NCI-H69 (cell line): ENCODE measurements around the gene TNFSF13.

Experiments used
- DNase-seq: peaks from one replicate; lab custom pipeline; 2025; lab: John Stamatoyannopoulos, UW

The TNFSF13 gene, protein sequence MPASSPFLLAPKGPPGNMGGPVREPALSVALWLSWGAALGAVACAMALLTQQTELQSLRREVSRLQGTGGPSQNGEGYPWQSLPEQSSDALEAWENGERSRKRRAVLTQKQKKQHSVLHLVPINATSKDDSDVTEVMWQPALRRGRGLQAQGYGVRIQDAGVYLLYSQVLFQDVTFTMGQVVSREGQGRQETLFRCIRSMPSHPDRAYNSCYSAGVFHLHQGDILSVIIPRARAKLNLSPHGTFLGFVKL

DNA sequence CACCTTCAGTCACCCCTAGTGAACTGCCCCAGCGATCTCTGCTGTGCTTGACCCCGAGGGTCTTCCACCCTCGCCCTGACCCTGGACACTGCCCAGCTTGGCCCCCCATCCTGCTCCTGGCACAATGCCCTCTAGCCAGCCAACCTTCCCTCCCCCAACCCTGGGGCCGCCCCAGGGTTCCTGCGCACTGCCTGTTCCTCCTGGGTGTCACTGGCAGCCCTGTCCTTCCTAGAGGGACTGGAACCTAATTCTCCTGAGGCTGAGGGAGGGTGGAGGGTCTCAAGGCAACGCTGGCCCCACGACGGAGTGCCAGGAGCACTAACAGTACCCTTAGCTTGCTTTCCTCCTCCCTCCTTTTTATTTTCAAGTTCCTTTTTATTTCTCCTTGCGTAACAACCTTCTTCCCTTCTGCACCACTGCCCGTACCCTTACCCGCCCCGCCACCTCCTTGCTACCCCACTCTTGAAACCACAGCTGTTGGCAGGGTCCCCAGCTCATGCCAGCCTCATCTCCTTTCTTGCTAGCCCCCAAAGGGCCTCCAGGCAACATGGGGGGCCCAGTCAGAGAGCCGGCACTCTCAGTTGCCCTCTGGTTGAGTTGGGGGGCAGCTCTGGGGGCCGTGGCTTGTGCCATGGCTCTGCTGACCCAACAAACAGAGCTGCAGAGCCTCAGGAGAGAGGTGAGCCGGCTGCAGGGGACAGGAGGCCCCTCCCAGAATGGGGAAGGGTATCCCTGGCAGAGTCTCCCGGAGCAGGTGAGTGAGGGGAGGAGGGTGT lies at the start of gene TNFSF13:
Gene TNFSF13, plus strand, starts transcription at position 207 of the 776 bp plus-strand sequence. Its CDS starts 290 bp downstream, at position 497.
- DNase-seq: peak; percentile 26

- no peak for DNase-seq
Measured at GRCh38 chr17:7508846-7509245, 49.7 kb upstream of the TNFSF13 start.

- no peak for DNase-seq
Measured at GRCh38 chr17:7509937-7510336, 48.6 kb upstream of the TNFSF13 start.

DNA sequence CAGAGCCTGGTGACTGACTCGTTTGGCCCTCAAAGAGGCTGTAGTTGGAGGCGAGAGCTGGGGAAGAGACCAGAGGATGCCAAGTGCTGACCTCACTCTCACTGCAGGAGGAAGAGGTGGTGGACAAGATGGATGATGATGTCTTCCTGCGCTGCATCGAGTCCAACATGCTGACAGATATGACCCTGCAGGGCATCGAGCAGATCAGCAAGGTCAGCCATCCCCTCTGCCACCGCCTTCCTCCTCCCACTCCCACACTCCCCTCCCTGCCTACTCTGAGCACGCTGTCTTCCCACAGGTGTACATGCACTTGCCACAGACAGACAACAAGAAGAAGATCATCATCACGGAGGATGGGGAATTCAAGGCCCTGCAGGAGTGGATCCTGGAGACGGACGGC lies 47.4 kb upstream of the TNFSF13 start:
- DNase-seq: no peak

DNA sequence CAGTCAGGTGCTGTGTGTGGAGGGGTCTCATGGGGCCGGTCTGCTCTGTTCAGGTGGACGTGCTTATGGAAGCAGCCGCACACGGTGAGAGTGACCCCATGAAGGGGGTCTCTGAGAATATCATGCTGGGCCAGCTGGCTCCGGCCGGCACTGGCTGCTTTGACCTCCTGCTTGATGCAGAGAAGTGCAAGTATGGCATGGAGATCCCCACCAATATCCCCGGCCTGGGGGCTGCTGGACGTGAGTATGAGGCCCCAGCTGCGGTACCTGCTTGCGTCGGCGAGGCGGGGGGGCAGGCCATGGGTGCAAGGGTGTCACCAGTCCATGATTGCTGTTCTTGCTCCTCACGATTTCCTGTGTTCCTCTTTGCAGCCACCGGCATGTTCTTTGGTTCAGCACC lies 46.4 kb upstream of the TNFSF13 start:
- no peak for DNase-seq

DNA sequence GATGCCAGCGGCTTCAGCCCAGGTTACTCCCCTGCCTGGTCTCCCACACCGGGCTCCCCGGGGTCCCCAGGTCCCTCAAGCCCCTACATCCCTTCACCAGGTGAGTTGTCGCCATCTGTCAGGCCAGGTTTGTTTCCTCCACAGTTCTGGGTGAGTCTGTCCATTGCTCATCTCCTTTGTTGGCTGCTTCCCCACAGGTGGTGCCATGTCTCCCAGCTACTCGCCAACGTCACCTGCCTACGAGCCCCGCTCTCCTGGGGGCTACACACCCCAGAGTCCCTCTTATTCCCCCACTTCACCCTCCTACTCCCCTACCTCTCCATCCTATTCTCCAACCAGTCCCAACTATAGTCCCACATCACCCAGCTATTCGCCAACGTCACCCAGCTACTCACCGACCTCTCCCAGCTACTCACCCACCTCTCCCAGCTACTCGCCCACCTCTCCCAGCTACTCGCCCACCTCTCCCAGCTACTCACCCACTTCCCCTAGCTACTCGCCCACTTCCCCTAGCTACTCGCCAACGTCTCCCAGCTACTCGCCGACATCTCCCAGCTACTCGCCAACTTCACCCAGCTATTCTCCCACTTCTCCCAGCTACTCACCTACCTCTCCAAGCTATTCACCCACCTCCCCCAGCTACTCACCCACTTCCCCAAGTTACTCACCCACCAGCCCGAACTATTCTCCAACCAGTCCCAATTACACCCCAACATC lies 45.6 kb upstream of the TNFSF13 start:
- no peak for DNase-seq

DNA sequence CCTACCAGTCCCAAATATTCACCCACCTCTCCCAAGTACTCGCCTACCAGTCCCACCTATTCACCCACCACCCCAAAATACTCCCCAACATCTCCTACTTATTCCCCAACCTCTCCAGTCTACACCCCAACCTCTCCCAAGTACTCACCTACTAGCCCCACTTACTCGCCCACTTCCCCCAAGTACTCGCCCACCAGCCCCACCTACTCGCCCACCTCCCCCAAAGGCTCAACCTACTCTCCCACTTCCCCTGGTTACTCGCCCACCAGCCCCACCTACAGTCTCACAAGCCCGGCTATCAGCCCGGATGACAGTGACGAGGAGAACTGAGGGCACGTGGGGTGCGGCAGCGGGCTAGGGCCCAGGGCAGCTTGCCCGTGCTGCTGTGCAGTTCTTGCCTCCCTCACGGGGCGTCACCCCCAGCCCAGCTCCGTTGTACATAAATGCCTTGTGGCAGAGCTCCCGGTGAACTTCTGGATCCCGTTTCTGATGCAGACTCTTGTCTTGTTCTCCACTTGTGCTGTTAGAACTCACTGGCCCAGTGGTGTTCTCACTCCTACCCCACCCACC lies 44.6 kb upstream of the TNFSF13 start:
- DNase-seq: no peak

DNA sequence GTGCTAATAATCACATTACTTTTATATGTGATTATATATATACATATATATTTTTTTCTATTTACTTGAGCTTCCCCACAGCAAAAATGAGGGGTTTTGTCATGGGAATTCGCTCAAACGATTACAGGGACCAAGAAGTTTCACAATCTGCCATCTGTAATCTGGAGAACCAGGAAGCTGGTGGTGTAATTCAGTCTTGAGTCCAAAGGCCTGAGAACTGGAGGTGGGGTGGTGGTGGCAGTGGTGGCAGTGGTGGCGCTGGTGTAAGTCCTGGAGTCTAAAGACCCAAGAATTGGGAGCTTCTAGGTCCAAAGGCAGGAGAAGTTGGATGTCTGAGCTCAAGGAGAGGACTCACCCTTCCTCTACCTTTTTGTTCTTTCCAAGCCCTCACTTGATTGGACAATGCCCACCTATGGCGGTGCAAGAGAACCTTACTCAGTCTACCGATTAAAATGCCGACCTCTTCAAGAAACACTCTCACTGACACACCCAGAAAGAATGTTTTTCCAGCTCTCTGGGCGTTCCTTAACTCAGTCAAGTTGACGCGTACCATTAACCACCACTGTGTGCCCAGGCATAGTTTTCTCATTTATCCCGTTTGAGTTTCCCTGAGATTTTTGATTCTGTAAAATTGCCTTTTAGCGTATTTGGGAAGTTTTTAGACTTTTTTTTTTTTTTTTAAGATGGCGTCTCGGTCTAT lies 42.5 kb upstream of the TNFSF13 start:
- no peak for DNase-seq

DNA sequence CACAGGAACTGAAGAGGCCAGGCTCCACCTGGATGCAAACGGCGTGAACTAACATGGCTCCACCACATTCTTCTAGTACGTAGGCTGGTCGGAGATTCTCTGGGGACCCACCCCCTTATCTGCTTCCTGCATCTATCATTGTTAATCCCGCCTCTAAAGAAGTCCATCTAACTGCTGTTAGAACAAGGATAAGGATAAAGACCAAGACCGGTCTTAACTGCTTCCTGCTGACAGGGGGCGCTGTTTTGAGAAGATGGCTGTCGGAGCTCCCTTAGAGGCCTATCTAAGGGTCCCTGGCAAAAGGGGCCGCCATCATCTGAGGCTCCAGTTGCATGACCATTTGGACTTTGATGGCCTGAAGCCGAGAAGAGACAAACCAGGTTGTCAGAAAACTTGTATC lies 35.5 kb upstream of the TNFSF13 start:
- peak; percentile 48 for DNase-seq

- no peak for DNase-seq
Measured at GRCh38 chr17:7528842-7529241, 29.7 kb upstream of the TNFSF13 start.

DNA sequence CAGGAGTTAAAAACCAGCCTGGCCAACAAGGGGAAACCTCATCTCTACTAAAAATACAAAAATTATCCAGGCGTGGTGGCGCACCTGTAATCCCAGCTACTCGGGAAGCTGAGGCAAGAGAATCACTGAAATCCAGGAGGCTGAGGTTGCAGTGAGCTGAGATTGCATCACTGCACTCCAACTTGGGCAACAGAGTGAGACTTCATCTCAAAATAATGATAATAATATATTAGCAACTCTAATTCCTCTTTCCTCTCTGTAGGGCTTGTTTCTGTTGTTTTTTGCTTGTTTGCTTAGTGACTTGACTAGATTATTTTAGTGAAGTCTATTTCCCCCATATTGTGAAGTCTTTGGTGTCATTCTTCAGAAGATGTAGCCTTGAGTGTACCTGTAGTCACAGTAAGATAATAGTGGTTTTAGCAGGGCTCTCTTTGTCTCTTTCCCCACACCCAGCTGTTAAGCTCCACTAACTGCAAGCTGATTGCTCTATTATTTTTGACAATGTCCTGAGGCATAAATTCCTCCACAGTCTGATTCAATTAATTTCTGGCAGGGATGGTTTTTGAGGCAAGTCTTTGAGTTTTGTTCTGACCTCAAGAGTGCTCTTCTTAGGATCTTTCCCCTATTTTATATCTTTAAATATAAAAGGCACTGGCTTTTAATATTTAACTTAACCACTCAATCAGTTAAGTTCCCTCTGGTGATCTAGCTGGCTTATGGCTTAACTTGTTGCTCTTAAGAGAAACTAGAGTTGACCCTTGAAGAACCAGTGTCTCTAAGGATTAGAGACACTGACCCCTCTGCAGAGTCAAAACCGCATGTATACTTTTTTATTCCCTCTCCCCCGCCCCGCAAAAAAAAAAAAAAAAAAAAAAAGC lies 28.3 kb upstream of the TNFSF13 start:
- DNase-seq: no peak

- DNase-seq: no peak
Measured at GRCh38 chr17:7538050-7538449, 20.5 kb upstream of the TNFSF13 start.

DNA sequence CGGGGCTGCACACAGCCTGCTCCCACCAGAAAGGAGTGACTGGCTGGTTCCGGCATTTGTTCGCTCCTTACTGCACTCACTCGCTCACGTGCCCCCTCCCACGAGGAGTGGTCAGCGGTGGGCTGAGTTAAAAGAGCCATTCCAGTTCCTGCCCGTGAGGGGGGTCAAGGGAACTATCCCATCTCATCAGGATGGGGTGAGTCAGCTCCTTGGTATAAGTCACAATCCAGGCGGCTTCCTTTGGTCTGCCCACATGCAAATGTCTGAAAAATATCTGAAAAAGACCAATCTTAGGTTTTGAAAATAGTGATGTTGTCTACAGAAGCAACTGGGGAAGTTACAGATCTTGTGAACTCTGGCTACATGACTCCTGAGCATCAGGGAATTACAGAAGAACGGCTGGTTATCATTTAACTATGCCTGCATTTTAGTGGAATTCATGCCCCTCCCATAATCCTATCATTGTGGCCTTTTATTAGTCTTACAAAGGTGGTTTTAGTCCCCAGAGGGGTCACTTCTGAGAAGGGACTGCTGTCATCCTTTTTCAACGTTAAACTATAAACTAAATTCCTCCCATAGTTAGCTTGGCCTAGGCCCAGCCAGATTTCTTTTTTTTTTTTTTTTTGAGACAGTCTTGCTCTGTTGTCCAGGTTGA lies 19.5 kb upstream of the TNFSF13 start:
- no peak for DNase-seq

GRCh38 chr17:7541074-7541621 lies 17.4 kb upstream of the TNFSF13 start:
- DNase-seq: no peak

DNA sequence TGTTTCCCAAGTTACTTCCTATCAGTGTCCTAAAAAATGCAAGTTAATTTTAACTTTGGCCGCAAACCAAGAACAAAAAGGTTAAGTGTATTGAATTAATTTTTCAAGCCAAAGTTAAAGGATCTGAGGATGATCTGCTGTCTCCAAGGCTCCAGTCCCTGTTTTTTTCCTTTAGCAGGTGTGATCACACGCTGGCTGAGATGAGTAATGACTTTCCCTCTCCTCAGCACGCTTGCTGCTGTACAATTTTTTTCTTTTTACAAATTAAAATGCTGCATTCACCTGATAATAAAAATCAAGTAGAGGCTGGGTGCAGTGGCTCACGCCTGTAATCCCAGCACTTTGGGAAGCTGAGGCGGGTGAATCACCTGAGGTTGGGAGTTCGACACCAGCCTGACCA lies 13.6 kb upstream of the TNFSF13 start:
- no peak for DNase-seq

- DNase-seq: peak; percentile 27
Measured at GRCh38 chr17:7548585-7549400, 9.8 kb upstream of the TNFSF13 start, which contains the start of gene TNFSF12. Gene TNFSF12 (plus strand): TSS chr17:7549058. CDS start chr17:7549154, 96 bp downstream.

DNA sequence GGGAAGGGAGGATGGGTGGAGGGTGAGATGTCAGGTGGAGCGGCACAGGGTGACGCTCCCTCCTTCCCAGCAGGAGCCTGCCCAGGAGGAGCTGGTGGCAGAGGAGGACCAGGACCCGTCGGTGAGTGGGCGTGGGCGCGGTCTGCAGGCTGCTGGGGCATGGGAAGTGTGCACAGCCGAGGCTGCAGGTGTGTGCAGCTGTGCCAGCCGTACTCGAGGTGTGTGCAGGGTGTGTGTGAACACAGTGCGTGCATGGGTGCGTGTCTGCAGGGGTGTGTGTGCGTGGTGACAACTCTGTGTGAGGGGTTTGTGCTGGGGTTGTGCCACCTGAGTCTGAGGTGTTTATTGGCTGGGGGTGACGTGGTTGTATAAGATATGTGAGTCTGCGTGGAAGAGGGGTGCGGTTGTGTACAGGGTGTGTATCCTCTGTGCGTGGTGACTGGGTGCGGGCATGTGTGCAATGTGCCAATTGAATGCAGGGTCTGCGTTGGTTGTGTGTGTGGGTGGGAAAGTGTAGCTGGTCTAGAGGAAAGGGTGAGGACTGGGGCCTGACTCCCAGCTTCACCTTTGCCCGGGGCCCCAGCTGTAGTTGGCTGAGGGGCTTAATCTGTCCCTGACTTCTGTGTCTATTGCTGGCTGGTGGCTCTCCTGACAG lies 9.0 kb upstream of the TNFSF13 start:
- no peak for DNase-seq

DNA sequence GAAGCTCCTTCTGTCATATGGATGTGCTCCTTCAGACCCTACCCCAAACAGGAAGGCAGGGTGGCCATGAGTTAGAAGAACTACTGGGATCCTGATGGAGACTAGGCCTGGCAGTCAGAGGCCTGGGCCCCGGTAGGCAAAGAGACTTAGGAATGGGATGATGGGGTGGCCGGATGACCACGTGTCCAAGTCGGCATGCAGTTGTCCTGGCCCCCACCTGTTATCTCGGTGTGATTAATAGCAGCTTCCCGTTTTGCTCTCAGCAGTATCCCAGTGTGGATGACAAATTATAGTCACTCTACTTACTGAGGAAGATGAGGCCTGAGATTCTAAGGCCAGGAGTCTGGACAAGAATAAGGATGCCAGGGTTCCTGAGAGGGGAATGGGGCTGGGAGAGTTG lies 8.2 kb upstream of the TNFSF13 start:
- DNase-seq: no peak

DNA sequence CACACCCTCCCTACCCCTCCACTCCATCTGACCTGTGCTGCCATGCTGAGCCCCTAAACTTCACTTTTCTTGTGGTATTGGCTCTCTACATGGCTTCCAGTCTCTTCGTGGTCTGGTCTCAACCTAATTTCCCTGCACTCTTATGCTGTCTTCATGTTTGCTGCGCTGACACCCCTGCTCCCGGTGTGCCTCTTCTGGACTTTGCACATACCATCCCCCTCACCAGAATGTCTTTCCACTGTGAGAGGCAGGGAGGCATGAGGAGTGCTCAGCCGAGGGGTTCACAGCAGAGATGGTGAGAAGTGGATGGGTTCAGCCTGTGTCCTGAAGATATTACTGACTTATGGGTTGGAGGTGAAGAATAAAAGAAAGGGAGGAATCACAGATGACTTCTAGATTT lies 7.2 kb upstream of the TNFSF13 start:
- DNase-seq: no peak
